H1 (cell line): Measurements from ENCODE around the gene SLC26A4. TPM values are rescaled to one million over a fixed set of nuclear protein-coding genes. Genes with fewer than 3 reads are reported as not detected.

Experiments used
- CTCF ChIA-PET: fragments of 300-600 bp; sonication (Branson Sonifier 250); formaldehyde crosslinking; loops from one replicate; lab custom pipeline; 2021; ENCODE audit not compliant: partially characterized antibody; lab: Charles Lee
- POLR2A ChIA-PET: fragments of 300-600 bp; sonication (Branson Sonifier 250); formaldehyde crosslinking; loops from one replicate; lab custom pipeline; 2021; ENCODE audit warnings: inconsistent platforms; ENCODE audit not compliant: partially characterized antibody; lab: Charles Lee
- DNase-seq, 2 experiments: peaks; one replicate each; pipeline versions ENCODE4 v3.0.0 to v3.0.0-alpha.2; 2010 to 2022; ENCODE audit warnings: low spot score in 2 of 2, low read depth in 1 of 2, mixed read lengths in 1 of 2
- FAIRE-seq: peaks from 2 replicates; lab custom pipeline; 2011; peaks lifted over from hg19 to GRCh38; lab: Jason Lieb, UNC
- H2AFZ ChIP-seq: 2 replicates; pipeline ENCODE4 v1.8.1; 2012; ENCODE audit warnings: low read length, inconsistent platforms
- H2AK5ac ChIP-seq: 2 replicates; pipeline ENCODE4 v1.6.1; 2013; ENCODE audit warnings: low read depth, low read length
- H2BK120ac ChIP-seq: replicated peaks from 2 replicates; pipeline ENCODE3; 2013; ENCODE audit warnings: low read depth, low read length, inconsistent platforms
- H2BK12ac ChIP-seq: 2 replicates; pipeline ENCODE4 v1.6.1; 2013; ENCODE audit warnings: low read depth, low read length
- H2BK15ac ChIP-seq: 2 replicates; pipeline ENCODE4 v1.6.1; 2013; ENCODE audit warnings: low read length
- H2BK20ac ChIP-seq: 2 replicates; pipeline ENCODE4 v1.6.1; 2013; ENCODE audit warnings: low read length
- H2BK5ac ChIP-seq: 2 replicates; pipeline ENCODE4 v1.6.1; 2013; ENCODE audit warnings: low read depth, low read length
- H3K14ac ChIP-seq: 2 replicates; pipeline ENCODE4 v1.6.1; 2013; ENCODE audit warnings: inconsistent platforms; ENCODE audit not compliant: insufficient read length
- H3K18ac ChIP-seq: 2 replicates; pipeline ENCODE4 v1.6.1; 2013; ENCODE audit warnings: low read length; ENCODE audit errors: extremely low read depth
- H3K23ac ChIP-seq: 2 replicates; pipeline ENCODE4 v1.6.1; 2013; ENCODE audit warnings: inconsistent platforms; ENCODE audit not compliant: insufficient read length
- H3K23me2 ChIP-seq: 2 replicates; pipeline ENCODE4 v1.6.1; 2013; ENCODE audit warnings: low read depth, low read length
- H3K27ac ChIP-seq: 2 replicates; pipeline ENCODE4 v1.6.1; 2011; ENCODE audit warnings: low read depth, low read length, inconsistent platforms
- H3K27me3 ChIP-seq, 4 experiments: replicated peaks in 1 of 4; 1 replicate in 1 of 4; 2 replicates in 3 of 4; pipeline versions ENCODE4 v1.6.1 to v1.8.1; 2011 to 2013; ENCODE audit warnings: low read length in 3 of 4, mild to moderate bottlenecking in 3 of 4, inconsistent platforms in 2 of 4, mixed read lengths in 2 of 4, moderate library complexity in 1 of 4; ENCODE audit not compliant: control insufficient read depth in 3 of 4, insufficient read depth in 3 of 4; ENCODE audit errors: extremely low read depth in 1 of 4
- H3K36me3 ChIP-seq, 4 experiments: 2 replicates each; pipeline versions ENCODE4 v1.6.1 to v1.8.1; 2011 to 2013; ENCODE audit warnings: mild to moderate bottlenecking in 4 of 4, low read length in 3 of 4, moderate library complexity in 2 of 4, control low read depth in 1 of 4, inconsistent platforms in 1 of 4; ENCODE audit not compliant: insufficient read depth in 4 of 4, control insufficient read depth in 2 of 4
- H3K4ac ChIP-seq: replicated peaks from 2 replicates; pipeline ENCODE3; 2013; ENCODE audit warnings: low read length, low read depth, mixed read lengths, inconsistent platforms; ENCODE audit not compliant: insufficient read length
- H3K4me1 ChIP-seq, 4 experiments: replicated peaks in 1 of 4; 1 replicate in 1 of 4; 2 replicates in 3 of 4; pipeline versions ENCODE4 v1.6.1 to v1.8.1; 2011 to 2013; ENCODE audit warnings: low read length in 3 of 4, inconsistent platforms in 2 of 4, mixed read lengths in 1 of 4; ENCODE audit not compliant: insufficient read depth in 4 of 4, control insufficient read depth in 3 of 4
- H3K4me2 ChIP-seq, 2 experiments: 2 replicates each; pipeline versions ENCODE4 v1.6.1 to v1.8.1; 2011 to 2013; ENCODE audit warnings: low read depth in 2 of 2, low read length in 2 of 2, control low read depth in 1 of 2, inconsistent platforms in 1 of 2, mild to moderate bottlenecking in 1 of 2; ENCODE audit not compliant: insufficient read depth in 1 of 2
- H3K4me3 ChIP-seq, 4 experiments: fragments of 200-600, 300-600 bp in 1 of 4; sonication (generic), shearing (Covaris generic), sonication (Bioruptor Twin) in 1 of 4; 2 replicates each; pipeline versions ENCODE4 v1.5.1 to v1.8.1; 2011 to 2016; ENCODE audit warnings: low read length in 4 of 4, low read depth in 3 of 4, control low read depth in 2 of 4, inconsistent platforms in 2 of 4, mild to moderate bottlenecking in 2 of 4, mixed read lengths in 1 of 4, moderate library complexity in 1 of 4; ENCODE audit not compliant: insufficient read depth in 2 of 4; ENCODE audit errors: extremely low read depth in 1 of 4
- H3K56ac ChIP-seq: replicated peaks from 2 replicates; pipeline ENCODE3; 2013; ENCODE audit warnings: low read depth, mild to moderate bottlenecking, mixed read lengths, low read length, inconsistent platforms; ENCODE audit not compliant: insufficient read length
- H3K79me1 ChIP-seq: 2 replicates; pipeline ENCODE4 v1.6.1; 2013; ENCODE audit warnings: low read depth, low read length, control low read depth
- H3K79me2 ChIP-seq, 2 experiments: 2 replicates each; pipeline versions ENCODE4 v1.6.1 to v1.8.1; 2012 to 2013; ENCODE audit warnings: low read length in 2 of 2, mild to moderate bottlenecking in 2 of 2, inconsistent platforms in 1 of 2; ENCODE audit not compliant: insufficient read depth in 2 of 2, control insufficient read depth in 1 of 2
- H3K9ac ChIP-seq, 4 experiments: replicated peaks in 1 of 4; 1 replicate in 1 of 4; 2 replicates in 3 of 4; pipeline versions ENCODE4 v1.6.1 to v1.8.1; 2011 to 2013; ENCODE audit warnings: low read depth in 3 of 4, low read length in 3 of 4, control low read depth in 2 of 4, mild to moderate bottlenecking in 2 of 4, moderate library complexity in 2 of 4, inconsistent platforms in 1 of 4; ENCODE audit errors: extremely low read depth in 1 of 4
- H3K9me3 ChIP-seq, 2 experiments: 2 replicates each; pipeline versions ENCODE4 v1.6.1 to v1.8.1; 2012 to 2013; ENCODE audit warnings: mild to moderate bottlenecking in 2 of 2, moderate library complexity in 2 of 2, control low read depth in 1 of 2, inconsistent platforms in 1 of 2, low read depth in 1 of 2, low read length in 1 of 2, mixed read lengths in 1 of 2; ENCODE audit not compliant: insufficient read depth in 2 of 2
- H4K20me1 ChIP-seq, 2 experiments: replicated peaks in 1 of 2; 2 replicates each; pipeline versions ENCODE3 to v1.8.1; 2011 to 2013; ENCODE audit warnings: inconsistent platforms in 2 of 2, low read length in 2 of 2, mild to moderate bottlenecking in 1 of 2; ENCODE audit not compliant: insufficient read depth in 2 of 2, control insufficient read depth in 1 of 2
- H4K5ac ChIP-seq: 2 replicates; pipeline ENCODE4 v1.6.1; 2013; ENCODE audit warnings: low read length, low read depth, mixed read lengths, inconsistent platforms; ENCODE audit not compliant: insufficient read length
- H4K8ac ChIP-seq: 2 replicates; pipeline ENCODE4 v1.8.0; 2013; ENCODE audit warnings: mild to moderate bottlenecking, moderate library complexity, low read length, inconsistent platforms; ENCODE audit not compliant: insufficient read depth; ENCODE audit errors: extremely low read depth
- H4K91ac ChIP-seq: replicated peaks from 2 replicates; pipeline ENCODE3; 2013; ENCODE audit warnings: low read length, mixed read lengths, inconsistent platforms; ENCODE audit not compliant: insufficient read length
- CBX5 ChIP-seq: fragments of 300-800, 300-1000 bp; sonication (generic); IDR thresholded peaks from 2 replicates; pipeline ENCODE4 v1.7.1; 2016; ENCODE audit warnings: antibody characterized with exemption, low read length, low read depth
- CHD2 ChIP-seq: IDR thresholded peaks from 2 replicates; pipeline ENCODE4 v1.6.1; 2012; ENCODE audit warnings: low read length, improper control_type of control experiment
- CREB1 ChIP-seq: IDR thresholded peaks from 2 replicates; pipeline ENCODE4 v1.6.1; 2012; ENCODE audit warnings: inconsistent platforms
- EZH2 ChIP-seq: fragments of 200-600 bp; sonication (generic); IDR thresholded peaks from 2 replicates; pipeline ENCODE4 v1.7.1; 2012; ENCODE audit warnings: low read depth, mild to moderate bottlenecking, moderate library complexity, low read length, inconsistent platforms; ENCODE audit not compliant: severe bottlenecking
- GTF2F1 ChIP-seq: IDR thresholded peaks from 2 replicates; pipeline ENCODE4 v1.6.1; 2012; ENCODE audit warnings: low read depth, low read length, improper control_type of control experiment, borderline replicate concordance
- KDM4A ChIP-seq: IDR thresholded peaks from one replicate; pipeline ENCODE4 v1.7.1; 2012; ENCODE audit warnings: low read depth, mild to moderate bottlenecking, moderate library complexity, low read length, inconsistent platforms; ENCODE audit not compliant: severe bottlenecking
- POLR2A ChIP-seq, 2 experiments: IDR thresholded peaks; 1 replicate in 1 of 2; 2 replicates in 1 of 2; pipeline ENCODE4 v1.6.1; 2011; ENCODE audit warnings: low read depth in 2 of 2, low read length in 2 of 2, mild to moderate bottlenecking in 2 of 2; ENCODE audit errors: control extremely low read depth in 1 of 2
- POLR2AphosphoS5 ChIP-seq: IDR thresholded peaks from 2 replicates; pipeline ENCODE4 v1.6.1; 2011; ENCODE audit warnings: low read depth, low read length
- RBBP5 ChIP-seq: IDR thresholded peaks from 2 replicates; pipeline ENCODE4 v1.7.1; 2012; ENCODE audit warnings: low read depth, mild to moderate bottlenecking, inconsistent platforms, low read length, moderate library complexity, borderline replicate concordance
- SAP30 ChIP-seq: fragments of 300-600 bp; sonication (generic); IDR thresholded peaks from 2 replicates; pipeline ENCODE4 v1.7.1; 2012; ENCODE audit warnings: low read length, moderate library complexity, mild to moderate bottlenecking, inconsistent platforms; ENCODE audit not compliant: insufficient read depth, insufficient replicate concordance
- SP1 ChIP-seq: IDR thresholded peaks from 2 replicates; pipeline ENCODE4 v1.6.1; 2011; ENCODE audit warnings: low read depth, low read length
- SUZ12 ChIP-seq: fragments of 200-600 bp; sonication (generic); IDR thresholded peaks from 2 replicates; pipeline ENCODE4 v1.6.1; 2012; ENCODE audit warnings: mild to moderate bottlenecking, inconsistent platforms, low read length, moderate library complexity, mixed read lengths
- TAF1 ChIP-seq: IDR thresholded peaks from 2 replicates; pipeline ENCODE4 v1.6.1; 2011; ENCODE audit warnings: mild to moderate bottlenecking, low read depth, low read length
- TAF7 ChIP-seq: optimal IDR thresholded peaks from 2 replicates; pipeline ENCODE3; 2011; ENCODE audit warnings: low read depth, mild to moderate bottlenecking, inconsistent platforms, low read length, moderate library complexity, borderline replicate concordance
- WGBS, 2 experiments: shearing (Covaris generic) in 1 of 2; methylation state at CpG; one replicate each; pipeline versions ENCODE4 v1.1.6 to v1.1.7; 2013 to 2015; ENCODE audit warnings: low lambda C conversion rate in 2 of 2, mixed read lengths in 2 of 2, inconsistent platforms in 1 of 2, low coverage in 1 of 2, missing lambda C conversion rate in 1 of 2; ENCODE audit not compliant: insufficient replicate concordance in 2 of 2, insufficient coverage in 1 of 2, insufficient read length in 1 of 2; ENCODE audit errors: extremely low coverage in 1 of 2, missing lambda C conversion rate in 1 of 2; 5-methylcytosine and 5-hydroxymethylcytosine counted together
- polyA plus RNA-seq, 7 experiments: library from polyadenylated mRNA; depleted of rRNA in 3 of 7; stranded (reverse) in 5 of 7; unstranded in 2 of 7; fragments of >200 nt in 5 of 7; fragments of 200-250 nt in 2 of 7; gene quantifications; 1 replicate in 5 of 7; 2 replicates in 1 of 7; 4 replicates in 1 of 7; pipeline versions ENCODE4 v1.2.1 to v1.2.3, GENCODE V29; 2011 to 2013; ENCODE audit warnings: missing spikeins in 2 of 7, mixed read lengths in 2 of 7
- total RNA-seq: library from RNA; stranded (reverse); fragmentation: NEBNext Ultra II Directional; extraction: Animal tissue kit (Norgen Biotek cat#: 25700); gene quantifications from 2 replicates; pipeline ENCODE4 v1.2.1, GENCODE V29; 2021

SLC26A4 gene
- total and polyA plus RNA-seq, 2 of the 8 experiments (the other 6 are each of a cell fraction or from before 2014, with no cell fraction given): 0.11 to 0.35 TPM

- FAIRE-seq: no peak
These were observed 23.7 kb downstream of the SLC26A4 start for GRCh38 chr7:107684287-107684686.

More at GRCh38 chr7:107684287-107684686, 23.7 kb downstream of the SLC26A4 start:
- no peaks in the 10 kb centered on the region for H3K79me2 ChIP-seq
- no peak overlapping the region for H3K56ac ChIP-seq
- H4K91ac ChIP-seq: no peak overlapping the region
- no peak overlapping the region for H2AFZ ChIP-seq
- H3K4me1 ChIP-seq: peaks cover 0 to 3% (median 0%) of the 10 kb centered on the region in 4 experiments; a peak in 2 of 7 replicates
- no peak overlapping the region for H2BK120ac ChIP-seq
- H3K4me2 ChIP-seq: no peak overlapping the region
- no peak overlapping the region for H4K5ac ChIP-seq
- no peak overlapping the region for H3K14ac ChIP-seq
- no peaks in the 10 kb centered on the region for H3K36me3 ChIP-seq
- H3K9me3 ChIP-seq: no peaks in the 10 kb centered on the region
- H3K4ac ChIP-seq: no peak overlapping the region
- POLR2A ChIA-PET: no interaction called here
- no peak overlapping the region for H3K23ac ChIP-seq
- no peak overlapping the region for H2BK20ac ChIP-seq
- TF ChIP-seq POLR2A (IDR thresholded peaks at IDR 0.05; ENCODE audit: control extremely low read depth in 1 of 2, low read depth in 2 of 2, low read length in 2 of 2): no peak
- no peak for TF ChIP-seq SUZ12
- no peak for TF ChIP-seq SP1
- no peak for TF ChIP-seq CREB1
- TF ChIP-seq POLR2AphosphoS5: no peak
- TF ChIP-seq TAF1: no peak
- TF ChIP-seq KDM4A: no peak
- no peak for TF ChIP-seq SAP30
- no peak for TF ChIP-seq CHD2
- no peak for TF ChIP-seq CBX5
- TF ChIP-seq GTF2F1: no peak
- no peak for TF ChIP-seq TAF7
- TF ChIP-seq EZH2: no peak
- no peak for TF ChIP-seq RBBP5
- no peak overlapping the region for H2BK5ac ChIP-seq
- H4K8ac ChIP-seq: no peak overlapping the region
- H4K20me1 ChIP-seq: no peaks in the 10 kb centered on the region
- no peak for DNase-seq
- no peak overlapping the region for H2BK15ac ChIP-seq
- no peak overlapping the region for H3K9ac ChIP-seq
- no peak overlapping the region for H2BK12ac ChIP-seq
- no peaks in the 10 kb centered on the region for H3K27me3 ChIP-seq
- 89% methylated on average over 2 of the region's 2 CpGs; no CpG with 5 or more reads in 1 of the 2 experiments for WGBS, 2 experiments
- H3K18ac ChIP-seq: no peak overlapping the region
- CTCF ChIA-PET: interaction anchor here (1.1 kb wide), 1 partner anchor 41 kb away, joined by 3 read pairs; no protein-coding TSS in a partner anchor
- H3K23me2 ChIP-seq: no peaks in the 10 kb centered on the region
- no peak overlapping the region for H2AK5ac ChIP-seq
- H3K79me1 ChIP-seq: no peaks in the 10 kb centered on the region
- H3K27ac ChIP-seq: no peak overlapping the region
- H3K4me3 ChIP-seq: no peak overlapping the region
